GM15510 (cell line): Measurements from ENCODE around the gene ERBB4.

Source experiments
- POLR2A ChIP-seq: IDR thresholded peaks from 3 replicates; pipeline ENCODE4 v1.6.1; 2011; ENCODE audit warnings: borderline replicate concordance; ENCODE audit not compliant: insufficient read length; ENCODE audit errors: extremely low read depth

ERBB4 gene

DNA sequence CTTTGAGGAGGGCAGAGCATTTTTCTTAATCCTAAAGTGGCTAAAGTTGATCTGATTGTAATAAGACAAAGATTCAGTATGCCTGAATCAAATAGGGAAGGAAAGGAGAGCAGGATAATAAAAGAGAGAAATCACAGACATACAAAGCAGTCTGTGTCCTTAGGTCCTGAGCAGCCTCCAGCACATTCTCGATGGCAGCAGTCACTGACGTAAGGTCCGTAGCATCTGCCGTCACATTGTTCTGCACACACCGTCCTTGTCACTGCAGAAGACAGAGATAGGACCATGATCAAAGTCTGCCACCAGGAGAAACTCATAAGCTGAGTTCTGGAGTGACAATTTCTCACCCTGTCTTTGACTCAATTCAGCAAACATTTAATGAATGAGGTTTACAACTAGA lies 813.7 kb downstream of the ERBB4 start:
- no peak for TF ChIP-seq POLR2A

DNA sequence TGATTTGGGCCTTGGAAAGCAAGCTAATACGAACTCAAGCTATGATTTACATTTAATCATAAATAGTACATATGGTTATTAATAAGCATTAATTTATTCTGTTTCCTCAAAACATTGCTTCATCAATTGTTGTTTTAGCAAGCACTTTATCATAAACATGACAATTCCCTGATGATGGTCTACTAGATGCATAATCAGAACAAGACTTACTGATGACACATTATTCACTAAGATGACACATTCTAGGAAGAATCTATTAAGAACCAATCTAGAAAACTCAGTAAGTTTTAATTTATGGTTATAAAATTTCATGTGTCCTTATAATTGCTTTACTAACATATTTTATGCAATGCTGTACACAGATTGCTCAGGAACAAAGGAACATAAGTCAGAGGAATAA lies 815.2 kb downstream of the ERBB4 start:
- no peak for TF ChIP-seq POLR2A

DNA sequence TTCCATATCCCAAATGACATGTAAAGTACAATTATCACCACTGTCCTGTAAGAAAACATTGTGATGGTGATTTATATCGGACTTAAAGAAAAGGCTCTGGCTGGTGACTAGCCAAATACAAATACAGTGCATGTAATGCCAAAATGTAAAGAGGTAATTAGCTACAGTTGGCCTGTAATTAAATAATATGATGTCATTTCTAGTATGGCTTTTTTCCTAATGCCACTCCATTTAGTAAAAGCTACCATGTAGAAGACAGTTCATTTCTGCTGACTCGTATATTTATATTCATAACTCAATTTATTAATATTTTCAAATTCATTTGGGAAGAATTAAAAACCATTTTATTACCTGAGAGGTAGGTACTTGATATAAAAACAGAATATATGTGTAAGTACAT lies 815.7 kb downstream of the ERBB4 start:
- TF ChIP-seq POLR2A = no peak

DNA sequence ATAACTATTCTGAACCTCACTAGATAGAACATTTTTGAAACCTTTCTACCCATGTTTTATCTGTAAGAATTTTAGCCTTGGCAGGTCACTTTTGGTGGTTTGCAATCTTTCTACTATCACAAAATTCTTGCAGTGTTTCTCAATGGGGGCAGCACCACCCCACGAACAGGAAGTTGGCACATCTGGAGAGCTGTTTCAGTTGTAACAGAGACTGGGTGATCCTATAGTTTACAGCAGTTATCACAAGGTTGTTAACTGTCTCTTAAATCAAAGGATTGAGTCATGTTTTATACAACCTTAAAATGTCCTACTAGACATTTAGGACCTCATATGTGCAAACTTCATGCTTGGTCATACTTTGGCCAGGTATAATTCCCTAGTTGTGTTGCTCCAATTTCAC lies 829.2 kb downstream of the ERBB4 start:
- no peak for TF ChIP-seq POLR2A

DNA sequence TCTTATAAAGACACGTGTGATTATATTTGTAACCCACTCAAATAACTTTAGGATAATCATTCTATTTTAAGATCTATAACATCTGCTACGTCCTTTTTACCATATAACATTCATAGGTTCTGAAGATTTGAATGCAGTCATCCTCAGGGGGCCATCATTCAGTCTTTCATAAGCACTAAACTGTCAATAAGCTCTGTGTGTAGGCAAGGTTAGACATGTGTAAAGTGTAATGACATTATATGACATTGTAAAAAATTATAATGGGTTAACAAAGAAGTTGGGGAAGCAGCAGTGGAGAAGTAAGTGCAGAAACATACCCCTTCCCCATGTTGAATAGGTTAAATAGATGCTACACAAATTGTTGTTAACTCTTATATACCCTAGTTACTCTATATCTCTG lies 845.9 kb downstream of the ERBB4 start:
- no peak for TF ChIP-seq POLR2A

DNA sequence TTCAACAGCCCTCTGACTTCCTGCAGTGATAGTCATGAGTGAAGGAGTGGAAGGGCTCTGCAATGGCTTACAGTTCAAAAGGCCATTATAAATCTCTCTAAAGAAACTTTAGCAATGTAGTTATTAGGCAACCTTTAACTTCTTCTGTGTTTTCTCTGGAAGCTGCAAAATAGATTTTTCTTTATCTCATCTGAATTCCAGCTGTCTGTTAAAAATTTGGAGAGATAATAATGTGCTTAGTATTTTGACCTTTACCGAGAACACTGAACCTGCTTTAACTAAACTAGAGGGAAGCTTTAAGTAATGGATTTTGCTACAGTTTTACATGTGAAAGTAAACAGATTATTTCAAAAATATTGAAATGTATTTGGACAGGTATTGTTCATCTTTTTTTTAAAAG lies 847.9 kb downstream of the ERBB4 start:
- TF ChIP-seq POLR2A = no peak

DNA sequence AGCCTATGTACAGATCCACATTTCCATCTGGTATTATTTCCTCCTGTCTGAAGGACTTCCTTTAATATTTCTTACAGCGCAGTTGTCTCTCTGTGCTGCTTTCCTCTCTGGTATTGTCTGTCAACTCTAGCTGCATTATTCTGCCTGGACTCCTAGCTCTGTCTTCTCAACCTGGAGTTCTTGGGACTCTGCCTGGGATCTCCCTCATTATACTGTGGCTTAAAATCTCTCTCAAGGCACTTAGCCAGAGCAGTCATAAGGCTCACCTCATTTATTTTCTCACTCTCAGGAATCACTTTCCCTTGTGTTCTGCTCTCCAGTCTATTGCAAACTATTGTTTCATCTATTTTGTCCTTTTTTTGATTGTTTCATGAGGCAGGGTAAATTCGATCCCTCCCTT lies 850.4 kb downstream of the ERBB4 start:
- no peak for TF ChIP-seq POLR2A

DNA sequence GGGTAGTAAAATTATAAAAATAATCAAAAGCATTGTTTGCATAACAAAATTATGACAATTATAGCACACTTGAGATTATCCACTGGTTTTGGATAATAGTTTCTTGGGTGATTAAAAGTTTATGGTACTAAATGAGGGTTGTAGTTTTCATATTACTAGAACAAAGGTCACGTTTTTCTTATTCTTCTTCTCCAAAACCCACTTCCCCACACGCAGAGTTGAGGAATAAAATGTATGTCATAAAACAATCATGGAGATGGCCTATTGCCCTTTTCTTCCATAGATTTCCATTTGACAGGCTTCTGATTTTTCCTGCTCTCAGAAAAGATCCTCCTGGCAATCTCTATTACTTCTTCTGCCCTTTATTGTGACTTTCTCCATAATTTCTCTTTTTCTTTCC lies 863.9 kb downstream of the ERBB4 start:
- no peak for TF ChIP-seq POLR2A

DNA sequence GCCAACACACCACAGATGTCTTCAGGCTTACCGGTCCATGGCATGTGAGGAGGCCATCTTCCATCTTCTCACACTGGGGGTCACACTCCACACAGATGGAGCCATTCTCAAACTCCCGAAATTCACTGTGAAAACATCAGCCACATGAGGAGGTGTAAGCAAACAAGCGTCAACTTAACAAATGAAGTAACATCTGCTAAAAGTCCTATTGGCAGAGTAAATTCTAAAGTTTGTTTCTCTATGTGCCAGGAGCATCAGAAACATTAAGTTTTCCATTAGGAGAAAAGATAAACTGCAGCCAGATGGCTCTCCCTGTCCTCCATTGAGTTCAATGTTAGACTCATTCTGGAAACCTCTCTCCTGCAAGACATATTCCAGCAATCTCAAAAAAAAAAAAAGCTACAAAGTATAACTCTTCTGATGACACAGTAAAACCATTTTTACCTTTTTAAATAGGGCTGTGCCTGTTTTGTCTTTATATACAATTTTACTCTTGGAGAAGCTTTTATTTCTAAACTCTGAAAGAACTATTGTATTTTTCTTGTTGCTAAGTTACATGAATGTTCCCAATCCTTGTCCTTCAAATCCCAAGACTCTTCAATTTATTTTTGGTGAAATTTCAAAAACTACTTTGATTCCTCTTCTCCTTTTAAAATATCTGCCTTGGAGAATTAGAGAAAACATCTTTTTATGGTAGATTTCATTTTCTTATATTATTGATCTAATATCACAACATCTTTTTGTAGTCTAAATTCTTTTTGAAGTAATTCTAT lies 865.3 kb downstream of the ERBB4 start:
- no peak for TF ChIP-seq POLR2A

DNA sequence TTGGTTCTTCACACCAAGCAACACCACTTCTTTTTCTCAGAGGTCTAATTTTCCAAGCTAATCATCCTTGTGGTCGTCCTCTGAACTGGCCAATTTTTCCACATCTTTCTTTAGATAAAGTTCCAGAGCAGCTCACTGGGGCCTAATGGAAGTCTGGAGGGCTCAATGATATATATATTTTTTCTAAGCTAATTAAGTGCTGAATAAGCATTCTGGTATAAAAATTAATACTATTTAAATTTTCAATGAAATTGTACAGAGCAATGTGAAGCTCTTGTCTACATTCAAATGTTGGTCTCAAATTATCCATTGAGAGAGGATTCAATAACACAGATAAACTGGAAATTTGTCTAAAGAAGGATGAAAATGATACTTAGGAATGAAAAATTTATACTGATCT lies 866.6 kb downstream of the ERBB4 start:
- TF ChIP-seq POLR2A = no peak

DNA sequence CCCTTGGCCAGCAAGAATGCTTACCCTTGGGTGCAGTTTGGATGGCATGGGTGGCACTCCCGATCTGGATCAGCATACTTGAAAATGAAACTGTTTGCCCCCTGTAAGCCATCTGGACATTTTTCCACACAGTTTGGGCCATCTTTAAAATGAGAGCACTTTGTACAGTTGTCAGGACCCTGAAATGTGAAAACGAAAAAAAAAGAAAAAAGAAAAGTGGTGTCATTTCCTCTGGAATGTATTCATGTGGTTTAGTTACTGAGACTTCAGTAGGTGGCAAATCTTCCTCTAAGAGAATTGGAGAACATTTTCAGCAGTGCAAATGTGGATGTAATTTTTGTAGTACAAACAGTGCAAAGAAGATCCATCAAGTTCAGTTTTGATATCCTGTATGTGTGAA lies 873.3 kb downstream of the ERBB4 start:
- TF ChIP-seq POLR2A = no peak

DNA sequence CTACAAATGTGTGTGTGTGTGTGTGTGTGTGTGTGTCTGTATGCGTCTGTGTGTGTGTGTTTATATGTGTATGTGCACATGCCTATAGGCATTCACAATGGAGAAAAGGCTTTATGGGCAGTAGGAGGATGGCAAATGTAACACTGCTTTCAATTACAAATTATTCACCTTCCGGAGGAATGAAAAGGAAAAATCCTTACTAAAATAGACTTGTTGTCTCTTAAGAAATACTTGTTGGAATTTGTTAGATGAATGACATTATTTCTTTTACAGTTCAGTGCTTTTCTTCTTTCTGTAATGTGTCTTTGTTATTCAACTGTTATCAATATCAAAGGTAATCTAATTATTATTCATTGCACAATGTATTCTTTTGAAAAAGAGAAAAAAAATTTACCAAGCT lies 874.3 kb downstream of the ERBB4 start:
- TF ChIP-seq POLR2A = no peak

DNA sequence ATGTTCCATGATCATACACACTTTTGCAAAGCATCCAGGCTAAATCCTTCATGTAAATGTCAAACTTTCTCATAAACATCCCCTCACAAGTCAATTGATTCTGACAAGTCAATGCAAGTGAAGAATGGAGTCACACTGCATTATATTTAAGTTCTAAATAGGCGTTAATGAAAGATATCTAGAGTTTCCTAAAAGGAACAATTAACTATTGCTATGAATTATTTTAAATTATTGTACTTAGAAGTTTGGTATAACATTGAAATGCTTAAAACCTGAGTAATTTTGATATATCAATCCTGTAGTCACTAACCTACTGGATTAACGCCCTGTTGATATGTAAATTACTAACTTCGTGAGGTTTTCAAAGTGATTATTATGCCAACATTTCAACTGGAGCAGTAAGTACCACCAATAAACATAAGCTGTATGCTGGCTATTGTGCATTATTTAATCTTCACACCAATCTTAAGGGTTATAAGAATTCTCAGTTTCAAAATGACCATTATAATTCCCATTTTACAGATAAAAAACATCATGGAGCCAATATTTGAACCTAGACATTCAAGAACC lies 884.3 kb downstream of the ERBB4 start:
- TF ChIP-seq POLR2A = no peak

DNA sequence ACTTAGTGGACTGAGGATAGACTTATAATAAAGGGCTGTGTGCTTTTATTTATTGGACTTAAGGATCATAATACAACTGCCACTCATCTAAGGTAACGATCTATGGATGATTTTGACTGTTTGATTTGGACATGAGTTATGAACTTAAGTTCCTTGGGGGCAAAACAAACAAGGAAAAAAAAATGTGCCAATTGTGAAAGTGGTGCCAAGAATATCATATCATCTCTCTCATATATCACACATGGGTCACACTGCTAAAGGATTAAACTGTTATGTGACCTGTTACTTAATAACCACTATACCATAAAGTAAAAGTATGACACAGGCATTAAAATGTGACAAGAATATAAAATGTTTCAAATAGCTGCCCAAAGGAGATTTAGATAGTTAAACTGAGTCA lies 886.3 kb downstream of the ERBB4 start:
- TF ChIP-seq POLR2A = no peak

DNA sequence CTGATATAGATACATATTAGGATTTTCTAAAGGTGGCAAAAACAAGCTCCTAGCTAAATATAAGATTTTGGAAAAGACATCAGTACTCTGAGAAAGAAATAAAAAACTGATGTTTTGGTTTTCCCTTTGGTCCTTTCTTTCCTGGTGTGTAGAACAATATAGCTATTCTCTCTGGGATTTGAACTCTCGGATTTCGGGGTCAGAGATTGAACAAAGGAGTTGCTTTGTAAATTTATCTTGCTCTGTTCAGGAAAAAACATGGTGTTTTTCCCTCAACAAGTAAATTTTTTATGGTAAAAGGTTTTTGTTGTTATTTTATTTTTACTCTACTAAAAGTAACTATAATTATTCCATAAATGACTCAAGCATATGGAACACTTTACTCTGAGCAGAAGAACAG lies 889.3 kb downstream of the ERBB4 start:
- no peak for TF ChIP-seq POLR2A

DNA sequence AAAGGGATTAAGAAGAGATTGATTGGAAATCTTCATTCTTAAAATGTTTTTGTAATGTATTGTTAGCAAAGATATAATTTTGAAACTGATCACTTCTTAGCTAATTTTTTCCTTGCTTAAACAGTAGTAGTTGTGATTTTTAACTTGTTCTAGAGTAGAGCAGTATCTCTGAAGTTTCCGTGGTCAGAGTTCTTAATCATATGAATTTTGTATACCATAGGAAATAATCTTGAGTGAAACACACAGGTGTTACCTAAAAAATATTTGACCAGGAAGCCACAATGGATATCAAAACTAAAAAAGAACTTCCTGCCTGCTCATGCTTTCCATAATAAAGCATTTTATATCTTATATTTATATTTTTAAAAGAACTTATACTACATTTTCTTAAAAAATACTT lies 907.1 kb downstream of the ERBB4 start:
- no peak for TF ChIP-seq POLR2A
